SK-N-MC (cell line): ENCODE measurements around the gene JPH2.
A peak's percentile ranks its signal among the peaks of the same experiment; 100 is the strongest.

ENCODE experiments used
- DNase-seq: peaks from one replicate; pipeline ENCODE4 v3.0.0-alpha.2; 2011; ENCODE audit warnings: low read depth, low spot score
- H3K27ac ChIP-seq: fragments of 200-600 bp; sonication (generic); 2 replicates; pipeline ENCODE4 v1.5.1; 2016; ENCODE audit warnings: mixed run types
- H3K36me3 ChIP-seq: fragments of 200-600 bp; sonication (generic); 2 replicates; pipeline ENCODE4 v1.6.1; 2017; ENCODE audit warnings: antibody characterized with exemption, low read length, mixed read lengths; ENCODE audit not compliant: insufficient read depth
- H3K4me3 ChIP-seq: fragments of 200-600 bp; sonication (generic); 2 replicates; pipeline ENCODE4 v1.5.1; 2016
- H3K9ac ChIP-seq: fragments of 200-600 bp; sonication (generic); 2 replicates; pipeline ENCODE4 v1.8.0; 2017; ENCODE audit warnings: mixed run types, mixed read lengths; ENCODE audit not compliant: insufficient read length
- H3K9me3 ChIP-seq: fragments of 200-600 bp; sonication (generic); 2 replicates; pipeline ENCODE4 v1.6.1; 2017; ENCODE audit warnings: low read depth, mild to moderate bottlenecking, antibody characterized with exemption, low read length, moderate library complexity, mixed read lengths
- EZH2 ChIP-seq: fragments of 200-600 bp; sonication (generic); IDR thresholded peaks from one replicate; pipeline ENCODE4 v1.6.1; 2017; ENCODE audit warnings: antibody characterized with exemption
- FOXP2 ChIP-seq: optimal IDR thresholded peaks from 2 replicates; pipeline ENCODE3; 2011; ENCODE audit warnings: mild to moderate bottlenecking, moderate library complexity; ENCODE audit not compliant: insufficient read depth; ENCODE audit errors: extremely low read length, control extremely low read depth
- POLR2AphosphoS5 ChIP-seq: IDR thresholded peaks from 2 replicates; pipeline ENCODE4 v1.6.1; 2012; ENCODE audit warnings: mild to moderate bottlenecking, low read depth, low read length, borderline replicate concordance

JPH2 gene

GRCh38 chr20:44217342-44218092 lies 30.5 kb upstream of the JPH2 start:
- H3K36me3 ChIP-seq, result no peaks in the 10 kb centered on the region
- H3K27ac ChIP-seq, result no peak overlapping the region
- H3K4me3 ChIP-seq, result no peak overlapping the region
- no peaks in the 10 kb centered on the region for H3K9me3 ChIP-seq
- peak; percentile 24 for DNase-seq
- no peak overlapping the region for H3K9ac ChIP-seq
- TF ChIP-seq FOXP2 (no peak), EZH2 (no peak), POLR2AphosphoS5 (no peak)

GRCh38 chr20:44215125-44215524 lies 28.1 kb upstream of the JPH2 start:
- no peaks in the 10 kb centered on the region for H3K9me3 ChIP-seq
- TF ChIP-seq EZH2 (no peak), POLR2AphosphoS5 (no peak), FOXP2 (no peak)
- DNase-seq, result no peak

GRCh38 chr20:44212792-44213191 lies 25.8 kb upstream of the JPH2 start:
- TF ChIP-seq FOXP2, result no peak
- no peak for TF ChIP-seq POLR2AphosphoS5
- no peak for TF ChIP-seq EZH2
- Histone ChIP-seq H3K4me3 (no peak overlapping the region), H3K9ac (no peak overlapping the region), H3K27ac (no peak overlapping the region), H3K9me3 (no peaks in the 10 kb centered on the region), H3K36me3 (no peaks in the 10 kb centered on the region)
- no peak for DNase-seq

More at GRCh38 chr20:44215125-44215524, 28.1 kb upstream of the JPH2 start:
- Histone ChIP-seq H3K27ac (no peak overlapping the region), H3K4me3 (no peak overlapping the region), H3K36me3 (no peaks in the 10 kb centered on the region), H3K9ac (no peak overlapping the region)

GRCh38 chr20:44211177-44212039 lies 24.4 kb upstream of the JPH2 start:
- Histone ChIP-seq H3K9ac (peak overlapping the region; percentile 88), H3K27ac (peak overlapping the region; percentile 39; the same call in 1 of the 2 replicates), H3K36me3 (peaks cover under 1% of the 10 kb centered on the region), H3K9me3 (no peaks in the 10 kb centered on the region), H3K4me3 (peak overlapping the region; percentile 94)
- DNase-seq, result no peak
- TF ChIP-seq FOXP2, result no peak
- no peak for TF ChIP-seq POLR2AphosphoS5
- no peak for TF ChIP-seq EZH2

GRCh38 chr20:44210406-44211176 lies 23.6 kb upstream of the JPH2 start, which contains the start of gene OSER1:
Gene OSER1, minus strand, starts transcription at chr20:44210771. Its CDS starts 3,814 bp downstream, at chr20:44206957.
- Histone ChIP-seq H3K9me3 (no peaks in the 10 kb centered on the region), H3K36me3 (peaks cover 8% of the 10 kb centered on the region), H3K9ac (peak within 1 kb of the TSS; percentile 88), H3K4me3 (peak within 1 kb of the TSS; percentile 94), H3K27ac (peak within 1 kb of the TSS; percentile 45)
- DNase-seq, result peak; percentile 81
- TF ChIP-seq EZH2 (no peak), FOXP2 (peak; percentile 74), POLR2AphosphoS5 (peak; percentile 84)

GRCh38 chr20:44209686-44210405 lies 22.9 kb upstream of the JPH2 start:
- TF ChIP-seq POLR2AphosphoS5 (no peak), EZH2 (no peak), FOXP2 (no peak)
- no peak for DNase-seq
- peaks cover 15% of the 10 kb centered on the region for H3K36me3 ChIP-seq
- peak overlapping the region; percentile 82 for H3K9ac ChIP-seq
- H3K4me3 ChIP-seq, result peak overlapping the region; percentile 94
- H3K27ac ChIP-seq, result peak overlapping the region; percentile 45
- H3K9me3 ChIP-seq, result no peaks in the 10 kb centered on the region

- peaks cover 18% of the 10 kb centered on the region for H3K36me3 ChIP-seq
- no peak for DNase-seq
- TF ChIP-seq POLR2AphosphoS5 (no peak), EZH2 (no peak), FOXP2 (no peak)
- no peaks in the 10 kb centered on the region for H3K9me3 ChIP-seq
- peak overlapping the region; percentile 82 for H3K9ac ChIP-seq
- H3K27ac ChIP-seq, result no peak overlapping the region
- H3K4me3 ChIP-seq, result peak overlapping the region; percentile 94
Measured at GRCh38 chr20:44208770-44209169, 21.8 kb upstream of the JPH2 start.

GRCh38 chr20:44208165-44208564 lies 21.2 kb upstream of the JPH2 start:
- Histone ChIP-seq H3K27ac (no peak overlapping the region), H3K9ac (peak overlapping the region; percentile 82), H3K9me3 (no peaks in the 10 kb centered on the region), H3K36me3 (peaks cover 23% of the 10 kb centered on the region), H3K4me3 (peak overlapping the region; percentile 94)
- TF ChIP-seq FOXP2, result no peak
- TF ChIP-seq EZH2, result no peak
- TF ChIP-seq POLR2AphosphoS5, result no peak
- DNase-seq, result no peak
